ELF-1 (cell line): Measurements from ENCODE around the gene DIP2A.
"Not testable (repeated sequence)": the region's sequence is repeated elsewhere in the genome, so short reads cannot be mapped to it uniquely, and the experiment has no call there.

Source experiments
- DNase-seq: peaks from one replicate; pipeline ENCODE4 v3.0.0-alpha.2; 2016; ENCODE audit warnings: low read depth, low spot score

DIP2A gene

DNA sequence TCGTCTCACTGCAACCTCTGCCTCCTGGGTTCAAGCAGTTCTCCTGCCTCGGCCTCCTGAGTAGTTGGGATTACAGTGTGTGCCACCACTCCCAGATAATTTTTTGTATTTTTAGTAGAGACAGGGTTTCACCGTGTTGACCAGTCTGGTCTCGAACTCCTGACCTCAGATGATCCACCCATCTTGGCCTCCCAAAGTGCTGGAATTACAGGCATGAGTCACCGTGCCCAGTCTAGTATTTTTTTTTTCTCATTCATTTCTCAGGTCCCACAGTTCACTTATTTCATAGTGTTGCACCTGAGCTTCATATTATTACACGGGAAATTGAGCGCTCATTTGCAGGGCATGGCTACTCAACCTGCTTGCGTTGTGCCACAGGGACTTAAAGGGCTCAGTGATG is 68.7 kb downstream of the DIP2A start:
- DNase-seq: not testable (repeated sequence)

DNA sequence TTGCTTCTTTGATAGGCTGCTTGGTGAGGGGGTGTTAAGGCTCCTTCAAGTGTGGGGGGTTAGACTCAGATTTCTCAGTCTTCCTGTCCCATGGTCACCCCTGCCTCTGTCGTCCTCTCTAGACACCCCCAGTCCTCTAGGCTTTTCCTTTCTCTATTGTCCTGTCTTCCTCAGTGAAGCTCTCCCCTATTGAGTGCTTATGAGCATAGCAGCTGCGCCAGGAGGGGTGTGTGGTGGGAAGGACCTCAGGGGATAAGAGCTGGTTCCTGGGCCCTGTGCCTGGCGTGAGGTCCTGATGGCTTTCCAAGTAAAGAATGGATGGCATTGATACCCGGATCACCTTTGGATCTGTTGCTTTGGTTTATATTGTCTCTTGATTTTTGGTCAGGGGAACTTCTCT is 69.1 kb downstream of the DIP2A start:
- DNase-seq: no peak

- no peak for DNase-seq
Measured at GRCh38 chr21:46532080-46532479, 73.4 kb downstream of the DIP2A start.

DNA sequence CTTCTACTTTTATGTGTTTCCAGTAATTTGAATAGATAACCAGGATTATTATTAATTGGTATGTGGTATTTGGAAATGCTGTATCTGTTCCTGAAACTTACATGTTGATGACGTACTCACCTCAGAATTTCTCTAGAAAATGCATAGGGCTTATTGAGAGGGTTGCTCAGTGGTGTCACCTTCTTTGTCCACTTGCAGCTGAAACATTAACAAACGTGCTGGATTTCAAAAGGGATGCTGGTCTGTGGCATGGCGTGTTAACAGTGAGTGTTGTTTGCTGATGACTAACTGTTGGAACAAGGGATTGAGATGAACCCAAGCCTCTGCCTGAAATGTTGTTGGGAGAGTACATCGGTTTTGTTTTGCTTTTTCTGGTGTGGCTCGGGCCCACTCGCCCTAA is 78.3 kb downstream of the DIP2A start:
- DNase-seq: no peak

- no peak for DNase-seq
Measured at GRCh38 chr21:46538262-46538661, 79.6 kb downstream of the DIP2A start.

- no peak for DNase-seq
Measured at GRCh38 chr21:46538851-46539666, 80.4 kb downstream of the DIP2A start.

- no peak for DNase-seq
Measured at GRCh38 chr21:46540087-46540710, 81.5 kb downstream of the DIP2A start.

GRCh38 chr21:46542588-46543124 is 84.0 kb downstream of the DIP2A start:
- no peak for DNase-seq

DNA sequence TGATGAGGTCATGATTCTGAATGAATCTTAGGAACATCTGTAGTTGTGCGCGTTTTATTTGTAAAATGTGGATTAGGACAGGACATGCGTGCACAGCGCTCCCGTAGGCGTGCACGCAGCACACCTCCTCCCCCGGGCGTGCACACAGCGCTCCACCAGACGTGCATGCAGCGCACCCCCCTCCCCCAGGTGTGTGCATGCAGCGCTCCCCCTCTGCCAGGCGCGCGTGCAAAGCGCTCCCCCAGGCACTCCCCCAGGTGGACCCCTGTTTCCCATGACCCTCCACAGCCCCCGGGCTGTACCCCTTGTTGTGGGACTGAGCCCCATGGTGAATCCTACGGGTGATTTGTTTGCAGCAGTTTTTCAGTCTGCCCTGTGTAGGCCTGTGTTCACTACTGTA is 84.6 kb downstream of the DIP2A start:
- no peak for DNase-seq

- DNase-seq: no peak
Measured at GRCh38 chr21:46544003-46544402, 85.3 kb downstream of the DIP2A start.

- DNase-seq: no peak
Measured at GRCh38 chr21:46544824-46545223, 86.1 kb downstream of the DIP2A start.

DNA sequence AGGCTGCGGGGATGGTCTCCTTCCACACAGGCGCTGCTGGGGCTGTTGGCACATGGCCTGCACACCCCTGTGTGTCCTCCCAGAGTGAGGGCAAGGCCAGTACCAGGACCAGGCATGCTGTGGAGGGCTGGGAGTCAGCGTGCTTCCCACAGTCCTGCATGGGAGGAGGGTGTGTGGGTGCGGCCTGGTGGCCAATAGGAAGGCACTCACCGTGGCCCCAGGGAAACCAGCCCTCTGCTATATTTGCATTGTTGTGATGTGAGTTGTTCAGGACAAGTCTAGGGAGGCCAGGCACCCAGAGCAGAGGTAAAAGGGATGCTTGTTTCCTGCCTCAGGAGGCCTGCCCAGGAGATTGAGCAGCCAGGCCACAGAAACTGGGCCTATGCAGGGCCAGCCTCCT is 86.7 kb downstream of the DIP2A start:
- no peak for DNase-seq

- DNase-seq: no peak
Measured at GRCh38 chr21:46545911-46546310, 87.2 kb downstream of the DIP2A start.

DNA sequence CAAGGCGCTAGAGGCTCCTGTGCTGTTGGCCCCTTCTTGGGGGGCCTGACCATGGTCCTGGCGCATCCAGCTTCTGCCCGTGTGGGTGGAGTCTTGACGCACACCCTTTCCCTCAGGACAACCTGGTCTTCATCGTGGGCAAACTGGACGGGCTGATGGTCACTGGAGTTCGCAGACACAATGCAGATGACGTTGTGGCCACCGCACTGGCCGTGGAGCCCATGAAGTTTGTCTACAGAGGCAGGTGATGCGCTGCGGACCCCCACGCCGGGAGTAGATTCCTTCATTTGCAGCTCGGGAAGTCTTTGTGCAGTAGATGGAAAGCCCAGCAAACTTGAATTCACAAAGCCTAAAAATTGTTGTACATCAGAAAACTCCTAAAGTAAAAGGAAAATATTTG is 88.1 kb downstream of the DIP2A start:
- no peak for DNase-seq

GRCh38 chr21:46549650-46550049 is 91.0 kb downstream of the DIP2A start:
- no peak for DNase-seq

DNA sequence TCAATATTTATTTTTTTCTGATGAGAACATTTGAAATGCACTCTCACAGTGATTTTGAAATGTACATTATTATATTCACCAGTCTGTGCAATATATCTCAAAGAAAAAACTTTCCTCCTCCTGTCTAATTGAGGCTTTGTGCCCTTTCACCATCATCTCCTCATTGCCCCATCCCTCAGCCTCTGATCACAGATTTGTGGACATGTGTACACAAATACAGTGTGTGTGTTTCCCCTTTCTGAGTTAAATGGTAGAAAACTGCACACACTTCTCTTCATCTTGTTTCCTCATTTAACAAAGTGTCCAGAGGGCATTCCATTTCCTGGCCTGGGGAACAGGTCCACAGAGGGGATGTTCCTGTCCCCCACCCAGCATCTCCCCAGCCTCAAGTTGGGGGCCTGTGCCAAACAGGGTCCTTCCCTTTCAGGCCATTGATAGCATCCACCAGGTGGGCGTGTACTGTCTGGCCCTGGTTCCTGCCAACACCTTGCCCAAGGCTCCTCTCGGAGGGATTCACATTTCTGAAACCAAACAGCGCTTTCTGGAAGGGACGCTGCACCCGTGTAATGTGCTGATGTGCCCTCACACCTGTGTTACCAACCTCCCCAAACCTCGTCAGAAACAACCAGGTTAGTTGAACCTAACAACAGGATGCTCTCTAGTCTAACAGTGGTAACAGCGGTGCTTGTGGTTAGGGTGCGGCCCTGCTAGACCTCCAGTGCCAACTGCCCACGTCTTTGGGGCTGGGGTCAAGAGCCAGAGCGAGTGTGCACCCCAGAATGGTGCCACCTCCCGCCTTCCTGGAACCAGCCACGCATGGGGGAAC is 91.6 kb downstream of the DIP2A start:
- DNase-seq: no peak

DNA sequence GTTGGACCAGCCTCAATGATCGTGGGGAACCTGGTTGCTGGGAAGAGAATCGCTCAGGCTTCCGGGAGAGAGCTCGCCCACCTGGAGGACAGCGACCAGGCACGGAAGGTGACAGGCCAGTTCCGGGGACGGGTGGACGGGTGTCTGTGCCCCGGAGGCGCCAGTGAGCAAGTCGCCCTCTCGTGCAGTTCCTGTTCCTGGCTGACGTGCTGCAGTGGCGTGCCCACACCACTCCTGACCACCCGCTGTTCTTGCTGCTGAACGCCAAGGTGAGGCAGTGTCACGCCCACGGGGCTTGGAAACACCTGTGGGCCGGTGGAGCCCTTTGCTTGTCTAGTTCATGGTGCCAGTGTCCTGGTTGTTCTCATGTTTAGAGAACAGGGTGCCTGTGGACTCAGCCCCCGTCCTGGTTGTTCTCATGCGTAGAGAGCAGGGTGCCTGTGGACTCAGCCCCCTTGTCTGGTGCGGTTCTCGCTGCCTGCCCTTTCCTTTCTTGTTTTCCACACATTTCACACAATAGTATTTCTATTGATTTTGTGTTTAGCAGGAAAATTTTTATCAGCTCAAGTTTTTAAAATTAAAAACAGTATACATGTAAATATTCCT is 93.0 kb downstream of the DIP2A start:
- DNase-seq: no peak

GRCh38 chr21:46552274-46552673 is 93.6 kb downstream of the DIP2A start:
- no peak for DNase-seq

DNA sequence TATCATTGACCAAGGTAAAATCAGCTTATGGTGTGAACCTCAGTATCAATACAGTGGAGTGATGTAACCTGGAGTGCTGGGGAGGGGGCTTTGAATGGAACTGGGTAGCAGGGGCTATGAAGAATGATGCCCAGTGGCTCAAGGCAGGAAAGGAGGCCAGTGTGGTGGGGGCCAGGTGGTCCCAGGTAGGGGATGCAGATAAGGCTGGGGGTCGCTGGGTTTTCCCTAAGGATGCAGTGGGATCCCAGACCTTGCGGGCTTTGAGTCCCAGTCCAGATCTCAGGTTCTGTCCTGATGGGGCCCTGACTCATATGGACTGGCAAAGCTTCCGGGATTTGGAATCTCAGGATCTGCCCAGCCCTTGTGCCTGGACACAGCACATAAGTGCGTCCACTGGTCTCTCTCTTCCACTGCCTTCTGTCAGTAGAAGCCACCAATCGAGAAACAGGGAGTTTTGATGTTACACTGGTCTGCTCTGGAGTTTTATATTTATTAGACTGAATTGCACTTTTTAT is 94.2 kb downstream of the DIP2A start:
- DNase-seq: no peak

DNA sequence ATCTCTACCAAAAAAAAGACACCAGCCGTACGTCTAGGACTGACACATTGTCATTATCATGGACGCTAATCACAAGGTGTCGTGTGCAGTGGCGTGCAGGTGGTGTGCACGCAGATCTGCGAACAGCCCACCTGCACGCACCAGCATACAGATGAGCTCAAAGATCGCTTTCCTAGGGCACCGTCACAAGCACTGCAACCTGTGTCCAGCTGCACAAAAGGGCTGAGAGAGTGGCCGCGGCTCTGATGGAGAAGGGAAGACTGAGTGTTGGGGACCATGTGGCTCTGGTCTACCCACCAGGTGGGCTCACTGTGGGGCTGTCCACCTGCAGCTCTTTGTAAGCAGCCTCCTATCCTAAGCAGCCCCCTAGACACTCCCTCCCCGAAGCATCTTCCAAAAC is 95.3 kb downstream of the DIP2A start:
- DNase-seq: no peak

DNA sequence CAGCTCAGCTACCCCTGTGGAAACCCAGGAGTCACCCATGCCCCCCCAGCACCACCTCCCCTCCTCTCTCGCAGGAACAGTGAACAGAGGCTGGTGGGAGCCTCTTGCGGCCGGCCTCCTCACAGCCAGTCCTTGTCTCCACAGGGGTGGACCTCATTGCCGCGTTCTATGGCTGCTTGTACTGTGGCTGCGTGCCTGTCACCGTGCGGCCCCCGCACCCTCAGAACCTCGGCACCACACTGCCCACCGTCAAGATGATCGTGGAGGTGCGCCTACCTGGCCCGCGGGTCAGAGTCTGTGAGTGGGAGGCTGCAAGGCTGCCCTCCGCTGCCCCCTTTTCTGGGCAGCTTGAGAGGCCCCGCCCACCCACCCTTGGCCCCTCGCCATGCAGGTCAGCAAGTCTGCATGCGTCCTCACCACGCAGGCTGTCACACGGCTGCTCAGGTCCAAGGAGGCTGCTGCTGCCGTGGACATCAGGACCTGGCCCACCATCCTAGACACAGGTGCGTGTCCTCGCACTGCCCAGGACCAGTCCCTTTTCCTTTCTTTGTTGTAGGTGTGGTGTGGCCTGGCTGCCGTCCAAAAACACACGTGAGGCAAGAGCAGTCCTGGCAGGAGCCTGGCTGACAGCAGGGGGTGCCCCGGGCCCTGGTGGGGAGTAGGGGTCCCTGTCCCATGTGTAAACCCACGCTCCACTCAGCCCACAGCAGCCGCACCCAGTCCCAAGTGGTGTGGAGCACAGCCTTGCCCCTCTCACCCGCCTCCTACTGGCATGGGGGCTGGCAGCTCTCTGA is 95.9 kb downstream of the DIP2A start:
- DNase-seq: no peak
